Parietal lobe (tissue), 2 donors: Measurements from ENCODE around the gene SPRYD7. TPM values are rescaled to one million over a fixed set of nuclear protein-coding genes. Genes with fewer than 3 reads are reported as not detected.

ENCODE experiments used
- small RNA-seq: library from RNA; depleted of rRNA; stranded (forward); fragments of <200 nt; gene quantifications from one replicate; pipeline ENCODE3, GENCODE V24; 2014; ENCODE audit warnings: low replicate concordance
- total RNA-seq: library from RNA; depleted of rRNA; stranded (reverse); fragments of >200 nt; gene quantifications from one replicate; pipeline ENCODE4 v1.2.3, GENCODE V29; 2014

Gene SPRYD7
- total RNA-seq, result 10.3 TPM

GRCh38 chr13:49936075-49936967 lies at the start of gene SPRYD7:
TSS of gene SPRYD7 (minus strand) at chr13:49936340. CDS start at chr13:49936235, 105 bp downstream.

Small RNAs within 50 kb of the gene (small RNA-seq; reads per million reads assigned to genes)
- gene RNY4P30 (not detected), gene RNY4P9 (3.3 reads per million, percentile 84 among the genes with 10 or more reads in this experiment)

Other genes starting within 250 kb of the SPRYD7 start
- gene EBPL, start 244.9 kb downstream of the SPRYD7 start, total RNA-seq, result 31.3 TPM
- gene KPNA3, start 143.7 kb downstream of the SPRYD7 start, total RNA-seq, result 52.3 TPM
- 98.9 TPM for gene TRIM13, start 60.7 kb upstream of the SPRYD7 start, total RNA-seq
- gene KCNRG, start 79.1 kb upstream of the SPRYD7 start, total RNA-seq, result 32.2 TPM